Measurements from ENCODE around the gene CATSPERZ.

GRCh38 chr11:64253481-64253880, 46.7 kb upstream of the CATSPERZ start:
- TF ChIP-seq POLR2A (IDR thresholded peaks at IDR 0.05) = no peak
- TF ChIP-seq CTCF (IDR thresholded peaks at IDR 0.05) = no peak
